Stimulated activated naive CD8-positive, alpha-beta T cell treated with anti-CD3 and anti-CD28 coated beads, Interleukin-15, amount 100 ng/mL, for 72 hours (primary cell): ENCODE results near the gene UBR3.
A peak's percentile ranks its signal among the peaks of the same experiment; 100 is the strongest.

Experiments
- ATAC-seq: fragments of 150-1000 bp; cut with Tn5 transposase; 2 replicates; pipeline ENCODE4 v1.10.0; 2021; ENCODE audit warnings: mild to moderate bottlenecking, moderate library complexity
- DNase-seq, 2 donors: peaks; one replicate each; pipeline ENCODE4 v3.0.0; 2021 to 2022
- H3K27ac Mint-ChIP-seq, 2 donors: one replicate each; pipeline ENCODE4 v1.8.0; 2022; ENCODE audit warnings: mild to moderate bottlenecking in 2 of 2, mixed read lengths in 2 of 2, moderate library complexity in 2 of 2
- H3K27me3 Mint-ChIP-seq: one replicate; pipeline ENCODE4 v1.8.0; 2022; ENCODE audit warnings: mixed read lengths
- H3K4me1 Mint-ChIP-seq: one replicate; pipeline ENCODE4 v1.8.0; 2022; ENCODE audit warnings: mild to moderate bottlenecking, mixed read lengths
- H3K4me3 Mint-ChIP-seq, 2 donors: one replicate each; pipeline ENCODE4 v1.8.0; 2022; ENCODE audit warnings: mild to moderate bottlenecking in 2 of 2, mixed read lengths in 2 of 2, moderate library complexity in 1 of 2
- H3K9me3 Mint-ChIP-seq, 2 donors: one replicate each; pipeline ENCODE4 v1.8.0; 2022; ENCODE audit warnings: mixed read lengths in 2 of 2

UBR3 gene

GRCh38 chr2:170017860-170018532, 190.7 kb downstream of the UBR3 start:
- Mint-ChIP-seq H3K9me3 (no peaks in the 10 kb centered on the region), H3K27ac (no peak overlapping the region), H3K27me3 (no peaks in the 10 kb centered on the region), H3K4me1 (no peaks in the 10 kb centered on the region), H3K4me3 (no peak overlapping the region)
- DNase-seq: no peak
- ATAC-seq: no peak

DNA sequence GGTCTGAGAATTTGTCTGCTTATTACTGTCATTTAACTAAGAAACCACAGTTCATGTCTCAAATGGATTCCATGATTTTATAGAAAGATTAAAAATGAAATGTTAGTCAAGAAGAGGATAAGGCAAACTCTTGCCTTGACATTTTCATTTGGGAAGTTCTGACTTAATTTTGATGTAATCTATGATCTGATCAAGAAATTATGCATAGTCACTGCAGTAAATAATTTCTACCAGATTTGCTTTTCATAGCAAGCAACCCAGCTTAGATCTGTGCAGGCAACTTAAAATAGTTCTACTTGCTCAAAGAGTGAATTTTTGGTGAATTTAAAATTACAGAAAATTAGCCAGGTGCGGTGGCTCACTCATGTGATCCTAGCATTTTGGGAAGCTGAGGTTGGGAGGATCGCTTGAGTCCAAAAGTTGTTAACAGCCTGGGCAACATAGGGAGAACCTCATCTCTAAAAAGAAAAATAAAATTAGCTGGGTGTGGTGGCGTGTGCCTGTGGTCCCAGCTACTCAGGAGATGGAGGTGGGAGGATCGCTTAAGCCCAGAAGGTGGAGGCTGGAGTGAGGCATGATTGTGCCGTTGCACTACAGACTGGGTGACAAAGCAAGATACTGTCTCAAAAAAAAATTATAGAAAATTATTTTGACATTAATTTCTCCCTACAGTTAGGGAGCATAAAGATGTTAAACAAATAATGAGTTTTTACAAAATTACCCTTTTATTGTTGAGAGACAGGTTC, 192.0 kb downstream of the UBR3 start:
- no peaks in the 10 kb centered on the region for H3K9me3 Mint-ChIP-seq
- no peaks in the 10 kb centered on the region for H3K4me1 Mint-ChIP-seq
- H3K27me3 Mint-ChIP-seq: no peaks in the 10 kb centered on the region
- no peak overlapping the region for H3K4me3 Mint-ChIP-seq
- ATAC-seq: no peak
- no peak for DNase-seq
- no peak overlapping the region for H3K27ac Mint-ChIP-seq

DNA sequence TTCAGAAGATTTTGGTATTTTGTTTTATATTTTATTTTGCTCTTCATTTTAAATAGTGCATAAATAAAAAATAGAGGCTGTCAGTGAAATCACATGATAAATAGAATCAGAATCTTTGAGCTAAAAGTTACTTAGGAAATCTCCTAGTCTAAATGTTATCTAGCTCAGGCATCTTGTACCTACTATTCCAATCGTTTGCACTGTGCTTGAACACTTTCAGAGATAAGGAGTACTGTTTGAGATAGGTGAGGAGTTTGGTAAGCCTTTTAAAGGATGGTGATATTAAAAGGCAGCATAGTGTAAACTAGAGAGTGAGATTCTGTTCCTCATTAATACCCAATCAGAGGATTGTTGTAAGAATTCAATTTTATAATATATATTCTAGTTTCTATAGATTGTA, 193.5 kb downstream of the UBR3 start:
- peak overlapping the region in 1 of 2 donors; percentile 10 for H3K27ac Mint-ChIP-seq
- ATAC-seq (no peak), DNase-seq (no peak)
- H3K27me3 Mint-ChIP-seq: no peaks in the 10 kb centered on the region
- no peaks in the 10 kb centered on the region for H3K9me3 Mint-ChIP-seq
- H3K4me3 Mint-ChIP-seq: no peak overlapping the region
- no peaks in the 10 kb centered on the region for H3K4me1 Mint-ChIP-seq

- DNase-seq (no peak), ATAC-seq (no peak)
- Mint-ChIP-seq H3K27me3 (no peaks in the 10 kb centered on the region), H3K9me3 (no peaks in the 10 kb centered on the region), H3K27ac (no peak overlapping the region), H3K4me1 (no peaks in the 10 kb centered on the region), H3K4me3 (no peak overlapping the region)
Measured at GRCh38 chr2:170022692-170023091, 195.4 kb downstream of the UBR3 start.

- Mint-ChIP-seq H3K27me3 (no peaks in the 10 kb centered on the region), H3K9me3 (no peaks in the 10 kb centered on the region), H3K27ac (no peak overlapping the region), H3K4me1 (no peaks in the 10 kb centered on the region), H3K4me3 (no peak overlapping the region)
- ATAC-seq: no peak
- no peak for DNase-seq
Measured at GRCh38 chr2:170024721-170025120, 197.5 kb downstream of the UBR3 start.

GRCh38 chr2:170025223-170025622, 198.0 kb downstream of the UBR3 start:
- Mint-ChIP-seq H3K4me3 (no peak overlapping the region), H3K27me3 (no peaks in the 10 kb centered on the region), H3K9me3 (no peaks in the 10 kb centered on the region), H3K4me1 (no peaks in the 10 kb centered on the region), H3K27ac (no peak overlapping the region)
- ATAC-seq (no peak), DNase-seq (no peak)

DNA sequence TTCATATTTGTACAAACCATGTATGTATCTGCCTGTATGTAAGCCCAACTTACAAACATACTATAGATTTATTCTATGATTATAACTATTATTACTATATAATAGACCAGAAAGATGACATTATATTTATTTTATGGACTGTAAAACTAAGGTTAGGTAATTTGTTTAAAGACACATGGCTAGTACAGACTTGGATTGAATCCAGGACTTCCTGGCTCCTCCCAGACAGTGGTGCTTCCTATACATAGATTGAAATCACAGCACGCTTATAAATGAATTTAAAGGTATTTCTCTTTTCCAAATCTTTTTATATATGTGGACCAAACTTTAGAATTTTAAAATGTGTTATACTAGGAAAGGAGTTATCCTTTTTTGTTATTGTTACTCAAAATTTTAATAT, 199.1 kb downstream of the UBR3 start:
- Mint-ChIP-seq H3K4me1 (no peaks in the 10 kb centered on the region), H3K27ac (no peak overlapping the region), H3K27me3 (no peaks in the 10 kb centered on the region), H3K9me3 (no peaks in the 10 kb centered on the region), H3K4me3 (no peak overlapping the region)
- DNase-seq (no peak), ATAC-seq (no peak)

- H3K9me3 Mint-ChIP-seq: no peaks in the 10 kb centered on the region
- no peak for DNase-seq
- H3K4me1 Mint-ChIP-seq: no peaks in the 10 kb centered on the region
- H3K4me3 Mint-ChIP-seq: no peak overlapping the region
- no peak for ATAC-seq
- H3K27me3 Mint-ChIP-seq: no peaks in the 10 kb centered on the region
- H3K27ac Mint-ChIP-seq: no peak overlapping the region
Measured at GRCh38 chr2:170029551-170029950, 202.3 kb downstream of the UBR3 start.

- no peak overlapping the region for H3K27ac Mint-ChIP-seq
- ATAC-seq (no peak), DNase-seq (no peak)
- H3K4me3 Mint-ChIP-seq: no peak overlapping the region
- H3K27me3 Mint-ChIP-seq: no peaks in the 10 kb centered on the region
- no peaks in the 10 kb centered on the region for H3K9me3 Mint-ChIP-seq
- no peaks in the 10 kb centered on the region for H3K4me1 Mint-ChIP-seq
Measured at GRCh38 chr2:170030040-170030439, 202.8 kb downstream of the UBR3 start.

DNA sequence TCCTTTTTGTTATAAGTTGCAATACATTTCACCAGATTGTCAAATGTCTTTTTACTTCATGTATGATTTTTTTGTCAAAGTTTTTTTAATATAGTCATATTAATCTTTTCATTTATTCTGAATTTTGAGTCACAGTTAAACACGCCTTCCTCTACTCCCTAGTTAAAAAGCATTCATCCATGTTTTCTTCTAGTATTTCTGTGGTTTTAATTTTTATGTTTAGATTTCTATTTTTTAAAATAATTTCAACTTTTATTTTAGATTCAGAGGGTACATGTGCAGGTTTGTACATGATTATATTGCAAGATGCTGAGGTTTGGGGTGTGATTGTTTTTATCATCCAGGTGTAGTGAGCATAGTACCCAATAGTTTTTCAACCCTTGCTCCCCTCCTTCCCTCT, 204.0 kb downstream of the UBR3 start:
- Mint-ChIP-seq H3K27ac (no peak overlapping the region), H3K4me3 (no peak overlapping the region), H3K9me3 (no peaks in the 10 kb centered on the region)

GRCh38 chr2:170034596-170034995, 207.3 kb downstream of the UBR3 start:
- Mint-ChIP-seq H3K4me3 (no peak overlapping the region), H3K4me1 (no peaks in the 10 kb centered on the region), H3K27me3 (no peaks in the 10 kb centered on the region), H3K9me3 (no peaks in the 10 kb centered on the region), H3K27ac (no peak overlapping the region)
- DNase-seq (no peak), ATAC-seq (no peak)

More for the DNA sequence above, 204.0 kb downstream of the UBR3 start:
- ATAC-seq: no peak
- Mint-ChIP-seq H3K4me1 (no peaks in the 10 kb centered on the region), H3K27me3 (no peaks in the 10 kb centered on the region)
- DNase-seq: no peak

DNA sequence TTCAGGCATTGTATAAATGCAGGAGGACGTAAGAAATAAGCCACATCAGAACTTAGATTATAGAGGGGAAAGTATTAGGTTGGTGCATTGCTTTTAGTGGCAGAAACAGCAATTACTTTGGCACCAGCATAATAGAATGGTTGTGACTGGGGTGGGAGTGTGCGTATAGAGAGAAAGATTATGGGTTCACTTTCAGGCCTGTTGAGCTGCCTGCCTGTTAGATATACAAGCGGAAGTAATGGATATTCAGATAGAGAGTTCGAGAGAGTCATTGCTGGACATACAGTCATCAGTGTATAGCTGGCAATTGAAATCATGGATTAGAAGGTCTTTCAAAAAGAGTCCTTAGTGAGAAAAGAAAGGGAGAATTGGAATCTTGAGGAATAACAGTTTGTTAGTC, 211.5 kb downstream of the UBR3 start:
- Mint-ChIP-seq H3K27ac (no peak overlapping the region), H3K9me3 (no peaks in the 10 kb centered on the region), H3K27me3 (no peaks in the 10 kb centered on the region), H3K4me1 (no peaks in the 10 kb centered on the region), H3K4me3 (no peak overlapping the region)
- ATAC-seq: no peak
- no peak for DNase-seq

GRCh38 chr2:170039401-170040172, 212.3 kb downstream of the UBR3 start:
- Mint-ChIP-seq H3K4me3 (no peak overlapping the region), H3K4me1 (no peaks in the 10 kb centered on the region), H3K27ac (no peak overlapping the region), H3K9me3 (no peaks in the 10 kb centered on the region), H3K27me3 (no peaks in the 10 kb centered on the region)
- no peak for ATAC-seq
- DNase-seq: no peak

GRCh38 chr2:170044751-170045478, 217.7 kb downstream of the UBR3 start:
- Mint-ChIP-seq H3K27ac (no peak overlapping the region), H3K4me1 (no peaks in the 10 kb centered on the region), H3K9me3 (no peaks in the 10 kb centered on the region), H3K27me3 (no peaks in the 10 kb centered on the region), H3K4me3 (no peak overlapping the region)
- no peak for ATAC-seq
- DNase-seq: no peak

DNA sequence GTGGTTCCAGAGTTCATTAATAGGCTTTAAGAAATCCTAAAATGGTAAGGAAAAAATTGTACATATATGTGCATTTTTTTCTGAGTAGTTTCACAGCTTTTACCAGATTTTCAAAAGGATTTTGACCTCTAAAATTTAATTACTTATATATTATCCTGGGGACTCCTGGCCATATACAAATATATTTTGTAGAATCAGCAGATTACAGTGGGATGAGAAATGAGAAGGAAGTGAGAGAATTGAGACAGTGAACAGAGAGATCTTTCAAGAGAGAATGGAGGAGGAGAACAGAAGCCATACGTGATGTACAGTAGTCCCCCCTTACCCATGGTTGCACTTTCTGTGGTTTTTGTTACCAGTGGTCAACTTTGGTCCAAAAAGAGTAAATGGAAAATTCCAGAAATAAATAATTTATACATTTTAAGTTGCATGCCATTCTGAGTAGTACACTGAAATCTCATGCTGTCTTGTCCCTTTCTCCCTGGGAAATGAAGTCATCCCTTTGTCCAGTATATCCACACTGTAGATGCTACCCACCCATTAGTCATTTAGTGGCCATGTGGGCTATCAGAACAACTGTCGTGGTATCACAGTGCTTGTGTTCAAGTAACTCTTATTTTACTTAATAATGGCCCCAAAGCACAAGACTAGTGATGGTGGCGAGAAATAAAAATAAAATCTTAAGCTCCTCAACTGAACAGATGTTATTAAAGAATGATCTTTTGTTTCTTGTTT, 220.2 kb downstream of the UBR3 start:
- H3K9me3 Mint-ChIP-seq: no peaks in the 10 kb centered on the region
- no peak overlapping the region for H3K4me3 Mint-ChIP-seq
- H3K27ac Mint-ChIP-seq: no peak overlapping the region
- no peak for ATAC-seq
- no peak for DNase-seq
- no peaks in the 10 kb centered on the region for H3K27me3 Mint-ChIP-seq
- no peaks in the 10 kb centered on the region for H3K4me1 Mint-ChIP-seq
